Panc1 (cell line): ENCODE results near the gene NPAS2. TPM values are rescaled to one million over a fixed set of nuclear protein-coding genes. Genes with fewer than 3 reads are reported as not detected.

Experiments used
- ATAC-seq: fragments of 200-7000 bp; cut with Tn5 transposase; 2 replicates; pipeline ENCODE4 v1.9.1; 2020; ENCODE audit warnings: mild to moderate bottlenecking, moderate library complexity
- BruUV-seq: library from RNA; stranded (reverse); fragments of 400-500 nt; replicated peaks from 2 replicates; lab custom pipeline; 2021; lab: Mats Ljungman, UMichigan
- CTCF ChIA-PET: fragments of 300-600 bp; sonication (Branson Sonifier 250); formaldehyde crosslinking; loops from one replicate; lab custom pipeline; 2022; ENCODE audit warnings: antibody characterized with exemption; lab: Charles Lee
- POLR2A ChIA-PET: fragments of 300-600 bp; sonication (Branson Sonifier 250); formaldehyde crosslinking; loops from one replicate; lab custom pipeline; 2022; ENCODE audit warnings: antibody characterized with exemption; lab: Charles Lee
- DNase-seq: peaks from one replicate; pipeline ENCODE4 v3.0.0-alpha.2; 2010; ENCODE audit warnings: low read depth, low spot score
- H3K27ac ChIP-seq: 2 replicates; pipeline ENCODE4 v1.5.1; 2011; ENCODE audit warnings: mild to moderate bottlenecking, low read length, inconsistent platforms
- H3K27me3 ChIP-seq: fragments of 200-500 bp; sonication (Bioruptor generic); 2 replicates; pipeline ENCODE4 v1.6.0; 2014; ENCODE audit warnings: low read length, inconsistent platforms; ENCODE audit not compliant: control insufficient read depth, insufficient read depth
- H3K36me3 ChIP-seq: fragments of 200-500 bp; sonication (Bioruptor generic); 2 replicates; pipeline ENCODE4 v1.5.1; 2014; ENCODE audit warnings: inconsistent platforms, mild to moderate bottlenecking, low read length, moderate library complexity; ENCODE audit not compliant: control insufficient read depth, insufficient read depth
- H3K4me1 ChIP-seq: 2 replicates; pipeline ENCODE4 v1.5.1; 2011; ENCODE audit warnings: inconsistent platforms, mild to moderate bottlenecking, low read length, moderate library complexity; ENCODE audit not compliant: control insufficient read depth, insufficient read depth
- H3K4me3 ChIP-seq, 2 experiments: 2 replicates each; pipeline ENCODE4 v1.5.1; 2011 to 2012; ENCODE audit warnings: low read depth in 2 of 2, low read length in 2 of 2, mild to moderate bottlenecking in 2 of 2, inconsistent platforms in 1 of 2, moderate library complexity in 1 of 2
- H3K9me3 ChIP-seq: fragments of 200-500 bp; sonication (Bioruptor generic); 2 replicates; pipeline ENCODE4 v1.5.1; 2014; ENCODE audit warnings: low read depth, mild to moderate bottlenecking, inconsistent platforms, low read length, moderate library complexity; ENCODE audit not compliant: control insufficient read depth, insufficient read depth
- POLR2AphosphoS5 ChIP-seq: IDR thresholded peaks from 2 replicates; pipeline ENCODE4 v1.6.1; 2012; ENCODE audit warnings: mild to moderate bottlenecking, low read depth, low read length, moderate library complexity
- SIN3A ChIP-seq: IDR thresholded peaks from 2 replicates; pipeline ENCODE4 v1.6.1; 2012; ENCODE audit warnings: low read depth, mild to moderate bottlenecking, low read length, moderate library complexity, borderline replicate concordance; ENCODE audit not compliant: insufficient read depth
- TCF7L2 ChIP-seq: IDR thresholded peaks from 2 replicates; pipeline ENCODE4 v1.6.1; 2011; ENCODE audit warnings: mild to moderate bottlenecking, low read depth, low read length, inconsistent platforms
- in situ Hi-C: cut with HindIII; loops from 2 replicates; pipeline ENCODE4 v1.10.0; 2016; ENCODE audit warnings: low sequenced_read_pairs, low pct_unique_long_range_greater_than_20kb
- intact Hi-C: fragments of 100-400 bp; cut with micrococcal nuclease; formaldehyde crosslinking; loops from one replicate; pipeline ENCODE4 v1.10.0; 2022; ENCODE audit not compliant: unreplicated experiment
- total RNA-seq: library from RNA; stranded (reverse); gene quantifications from one replicate; pipeline ENCODE4 v1.2.1, GENCODE V29; 2021; ENCODE audit not compliant: unreplicated experiment
- TF ChIP-seq, protein P1 (sequence below): fragments of 450-650 bp; IDR thresholded peaks from 2 replicates; pipeline ENCODE4 v1.5.1; 2017; ENCODE audit warnings: mild to moderate bottlenecking
- TF ChIP-seq, protein P2 (sequence below), 2 experiments: IDR thresholded peaks; 2 replicates each; pipeline ENCODE4 v1.6.1; 2011 to 2012; ENCODE audit warnings: low read depth in 2 of 2, control low read depth in 1 of 2, low read length in 1 of 2, mild to moderate bottlenecking in 1 of 2, moderate library complexity in 1 of 2; ENCODE audit not compliant: insufficient read depth in 1 of 2

NPAS2 gene
- total RNA-seq, 1 experiment from 2014 or later: 72.8 TPM

DNA sequence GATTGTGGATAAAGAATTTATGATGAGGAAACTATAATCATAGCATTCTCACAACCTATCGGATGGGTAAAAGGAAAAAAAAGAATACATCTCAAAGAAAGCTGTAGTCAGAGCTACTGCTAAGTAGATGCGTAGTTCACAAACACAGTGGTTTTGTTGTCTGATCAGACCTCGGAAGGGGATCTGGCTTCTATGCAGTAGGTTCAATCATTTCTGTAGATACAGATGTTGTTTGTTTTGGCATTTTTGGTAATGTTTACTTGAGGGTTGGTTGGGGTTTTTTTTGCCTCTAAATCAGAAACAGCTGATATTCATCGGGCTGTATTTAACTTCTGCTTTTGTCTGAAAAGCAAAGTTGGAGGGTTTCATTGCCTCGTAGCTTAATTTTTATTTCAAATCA lies 42.1 kb downstream of the NPAS2 start:
- ChIA-PET POLR2A (no interaction called here), CTCF (no interaction called here)
- H3K4me1 ChIP-seq: peaks cover 41% of the 10 kb centered on the region
- H3K9me3 ChIP-seq: peaks cover 5% of the 10 kb centered on the region; the same call in 1 of the 2 replicates
- H3K36me3 ChIP-seq: no peaks in the 10 kb centered on the region
- H3K4me3 ChIP-seq: no peak overlapping the region
- no peak for DNase-seq
- ATAC-seq: no peak
- intact Hi-C loops (no loop called here), in situ Hi-C loops (no loop called here)
- H3K27me3 ChIP-seq: no peaks in the 10 kb centered on the region
- no TSS peak for BruUV-seq
- TF ChIP-seq TCF7L2 (no peak), SIN3A (no peak), POLR2AphosphoS5 (no peak)
- TF ChIP-seq, protein P1, sequence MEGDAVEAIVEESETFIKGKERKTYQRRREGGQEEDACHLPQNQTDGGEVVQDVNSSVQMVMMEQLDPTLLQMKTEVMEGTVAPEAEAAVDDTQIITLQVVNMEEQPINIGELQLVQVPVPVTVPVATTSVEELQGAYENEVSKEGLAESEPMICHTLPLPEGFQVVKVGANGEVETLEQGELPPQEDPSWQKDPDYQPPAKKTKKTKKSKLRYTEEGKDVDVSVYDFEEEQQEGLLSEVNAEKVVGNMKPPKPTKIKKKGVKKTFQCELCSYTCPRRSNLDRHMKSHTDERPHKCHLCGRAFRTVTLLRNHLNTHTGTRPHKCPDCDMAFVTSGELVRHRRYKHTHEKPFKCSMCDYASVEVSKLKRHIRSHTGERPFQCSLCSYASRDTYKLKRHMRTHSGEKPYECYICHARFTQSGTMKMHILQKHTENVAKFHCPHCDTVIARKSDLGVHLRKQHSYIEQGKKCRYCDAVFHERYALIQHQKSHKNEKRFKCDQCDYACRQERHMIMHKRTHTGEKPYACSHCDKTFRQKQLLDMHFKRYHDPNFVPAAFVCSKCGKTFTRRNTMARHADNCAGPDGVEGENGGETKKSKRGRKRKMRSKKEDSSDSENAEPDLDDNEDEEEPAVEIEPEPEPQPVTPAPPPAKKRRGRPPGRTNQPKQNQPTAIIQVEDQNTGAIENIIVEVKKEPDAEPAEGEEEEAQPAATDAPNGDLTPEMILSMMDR: no peak
- TF ChIP-seq, protein P2, sequence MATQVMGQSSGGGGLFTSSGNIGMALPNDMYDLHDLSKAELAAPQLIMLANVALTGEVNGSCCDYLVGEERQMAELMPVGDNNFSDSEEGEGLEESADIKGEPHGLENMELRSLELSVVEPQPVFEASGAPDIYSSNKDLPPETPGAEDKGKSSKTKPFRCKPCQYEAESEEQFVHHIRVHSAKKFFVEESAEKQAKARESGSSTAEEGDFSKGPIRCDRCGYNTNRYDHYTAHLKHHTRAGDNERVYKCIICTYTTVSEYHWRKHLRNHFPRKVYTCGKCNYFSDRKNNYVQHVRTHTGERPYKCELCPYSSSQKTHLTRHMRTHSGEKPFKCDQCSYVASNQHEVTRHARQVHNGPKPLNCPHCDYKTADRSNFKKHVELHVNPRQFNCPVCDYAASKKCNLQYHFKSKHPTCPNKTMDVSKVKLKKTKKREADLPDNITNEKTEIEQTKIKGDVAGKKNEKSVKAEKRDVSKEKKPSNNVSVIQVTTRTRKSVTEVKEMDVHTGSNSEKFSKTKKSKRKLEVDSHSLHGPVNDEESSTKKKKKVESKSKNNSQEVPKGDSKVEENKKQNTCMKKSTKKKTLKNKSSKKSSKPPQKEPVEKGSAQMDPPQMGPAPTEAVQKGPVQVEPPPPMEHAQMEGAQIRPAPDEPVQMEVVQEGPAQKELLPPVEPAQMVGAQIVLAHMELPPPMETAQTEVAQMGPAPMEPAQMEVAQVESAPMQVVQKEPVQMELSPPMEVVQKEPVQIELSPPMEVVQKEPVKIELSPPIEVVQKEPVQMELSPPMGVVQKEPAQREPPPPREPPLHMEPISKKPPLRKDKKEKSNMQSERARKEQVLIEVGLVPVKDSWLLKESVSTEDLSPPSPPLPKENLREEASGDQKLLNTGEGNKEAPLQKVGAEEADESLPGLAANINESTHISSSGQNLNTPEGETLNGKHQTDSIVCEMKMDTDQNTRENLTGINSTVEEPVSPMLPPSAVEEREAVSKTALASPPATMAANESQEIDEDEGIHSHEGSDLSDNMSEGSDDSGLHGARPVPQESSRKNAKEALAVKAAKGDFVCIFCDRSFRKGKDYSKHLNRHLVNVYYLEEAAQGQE (IDR thresholded peaks at IDR 0.05; ENCODE audit: insufficient read depth in 1 of 2, low read depth in 2 of 2, low read length in 1 of 2): no peak
- no peak overlapping the region; the same call in 1 of the 2 replicates for H3K27ac ChIP-seq

DNA sequence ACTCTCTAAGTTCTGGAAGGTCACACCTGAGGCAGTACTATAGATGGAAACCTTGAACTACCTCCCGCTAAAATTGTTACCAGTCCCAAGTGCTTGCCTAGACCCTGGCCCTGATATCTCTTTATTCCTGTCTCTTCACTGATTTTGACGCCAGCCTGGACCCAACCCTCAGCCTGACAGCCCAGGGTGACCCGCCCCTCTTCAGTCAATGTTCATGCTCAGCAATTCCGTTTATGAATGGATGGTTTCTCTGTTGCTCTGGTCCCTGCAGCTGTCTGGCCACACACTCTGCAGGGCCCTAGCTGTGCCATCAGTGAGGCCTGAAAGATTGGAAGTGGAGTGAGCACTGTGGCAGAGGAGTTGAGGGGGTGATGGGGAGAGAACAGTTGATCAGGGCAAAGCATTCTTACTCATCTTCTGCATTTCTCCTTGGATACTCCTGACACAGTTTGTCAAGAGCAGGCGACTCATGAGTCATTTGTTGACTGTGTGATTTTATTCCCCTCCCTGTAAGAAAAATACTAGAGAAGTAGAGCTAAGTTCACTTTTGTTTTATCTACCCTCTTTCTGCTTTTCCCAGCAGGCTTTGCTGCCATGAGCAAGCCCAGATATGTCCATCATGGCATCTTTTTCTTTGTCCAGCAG lies 46.0 kb downstream of the NPAS2 start:
- peaks cover 12% of the 10 kb centered on the region; the same call in 1 of the 2 replicates for H3K9me3 ChIP-seq
- no TSS peak for BruUV-seq
- no peak for TF ChIP-seq SIN3A
- TF ChIP-seq, protein P2 (IDR thresholded peaks at IDR 0.05; ENCODE audit: insufficient read depth in 1 of 2, low read depth in 2 of 2, low read length in 1 of 2): no peak
- no peak for TF ChIP-seq TCF7L2
- TF ChIP-seq, protein P1: no peak
- no peak for TF ChIP-seq POLR2AphosphoS5
- H3K4me1 ChIP-seq: peaks cover 33% of the 10 kb centered on the region
- DNase-seq (peak; percentile 71), ATAC-seq (peak; percentile 88)
- in situ Hi-C loops (no loop called here), intact Hi-C loops (no loop called here)
- no peaks in the 10 kb centered on the region; the same call in 1 of the 2 replicates for H3K36me3 ChIP-seq
- peak overlapping the region; percentile 53 for H3K27ac ChIP-seq
- CTCF ChIA-PET: no interaction called here
- POLR2A ChIA-PET: no interaction called here
- no peak overlapping the region for H3K4me3 ChIP-seq
- no peaks in the 10 kb centered on the region for H3K27me3 ChIP-seq
